K562 (cell line): ENCODE measurements around the gene CAVIN1. TPM values are rescaled to one million over a fixed set of nuclear protein-coding genes. Genes with fewer than 3 reads are reported as not detected.

Experiments
- ATAC-seq: fragments of 200-7000 bp; cut with Tn5 transposase; 3 replicates; pipeline ENCODE4 v1.9.1; 2020; ENCODE audit warnings: moderate library complexity
- BruUV-seq: library from RNA; stranded (reverse); fragments of 400-500 nt; replicated peaks from 2 replicates; lab custom pipeline; 2021; lab: Mats Ljungman, UMichigan
- CTCF ChIA-PET: fragments of 300-600 bp; formaldehyde crosslinking; extraction: SDS; loops from one replicate; lab custom pipeline; 2021; ENCODE audit warnings: low intra/inter-chr PET ratio; lab: Yijun Ruan, JAX
- POLR2A ChIA-PET: fragments of 300-600, 350-650 bp; sonication (Branson Sonifier 250); formaldehyde crosslinking; extraction: SDS; loops from one replicate; lab custom pipeline; 2021; ENCODE audit warnings: antibody characterized with exemption, inconsistent platforms; lab: Yijun Ruan, JAX
- DNase-seq, 4 experiments: peaks; one replicate each; pipeline versions ENCODE4 v3.0.0 to v3.0.0-alpha.2; 2011 to 2018; ENCODE audit warnings: low spot score in 3 of 4, mixed read lengths in 3 of 4; ENCODE audit errors: extremely low read depth in 1 of 4
- FAIRE-seq: peaks from 2 replicates; lab custom pipeline; 2011; peaks lifted over from hg19 to GRCh38; lab: Jason Lieb, UNC
- H2AFZ ChIP-seq: 2 replicates; pipeline ENCODE4 v1.6.0; 2011; ENCODE audit warnings: low read depth, low read length, control low read depth, inconsistent platforms
- H3K27ac ChIP-seq: fragments of 200-600 bp; 3 replicates; pipeline ENCODE4 v1.8.0; 2011; ENCODE audit warnings: low read depth, mild to moderate bottlenecking, control low read depth, inconsistent platforms, low read length, moderate library complexity, mixed read lengths; ENCODE audit errors: extremely low read depth
- H3K27me3 ChIP-seq, 2 experiments: fragments of 300-600 bp in 1 of 2; 2 replicates in 1 of 2; 3 replicates in 1 of 2; pipeline versions ENCODE4 v1.6.0 to v1.8.0; 2011; ENCODE audit warnings: inconsistent platforms in 2 of 2, low read length in 2 of 2, mild to moderate bottlenecking in 1 of 2, mixed read lengths in 1 of 2, moderate library complexity in 1 of 2; ENCODE audit not compliant: control insufficient read depth in 2 of 2, insufficient read depth in 2 of 2
- H3K36me3 ChIP-seq: fragments of 300-600 bp; 3 replicates; pipeline ENCODE4 v1.8.0; 2011; ENCODE audit warnings: mild to moderate bottlenecking, low read length, inconsistent platforms; ENCODE audit not compliant: control insufficient read depth, insufficient read depth
- H3K4me1 ChIP-seq, 2 experiments: fragments of 200-600 bp in 1 of 2; replicated peaks in 1 of 2; 2 replicates in 1 of 2; 3 replicates in 1 of 2; pipeline versions ENCODE4 v1.5.1 to v1.8.0; 2011; ENCODE audit warnings: inconsistent platforms in 2 of 2, low read length in 2 of 2, mild to moderate bottlenecking in 1 of 2, mixed read lengths in 1 of 2, moderate library complexity in 1 of 2; ENCODE audit not compliant: control insufficient read depth in 2 of 2, insufficient read depth in 2 of 2
- H3K4me2 ChIP-seq: 2 replicates; pipeline ENCODE4 v1.6.1; 2011; ENCODE audit warnings: low read length, control low read depth, inconsistent platforms, mixed read lengths; ENCODE audit not compliant: insufficient read depth
- H3K4me3 ChIP-seq: fragments of 200-600 bp; sonication (generic), shearing (Covaris generic); 2 replicates; pipeline ENCODE4 v1.5.1; 2016; ENCODE audit warnings: control low read depth, inconsistent platforms
- H3K79me2 ChIP-seq: fragments of 200-600 bp; 3 replicates; pipeline ENCODE4 v1.8.0; 2011; ENCODE audit warnings: low read length, inconsistent platforms; ENCODE audit not compliant: control insufficient read depth, insufficient read depth
- H3K9ac ChIP-seq, 2 experiments: 2 replicates each; pipeline versions ENCODE4 v1.6.0 to v1.6.1; 2011; ENCODE audit warnings: low read depth in 2 of 2, low read length in 2 of 2, control low read depth in 1 of 2, inconsistent platforms in 1 of 2, mild to moderate bottlenecking in 1 of 2, mixed read lengths in 1 of 2; ENCODE audit not compliant: insufficient read depth in 1 of 2
- H3K9me1 ChIP-seq: one replicate; pipeline ENCODE4 v1.6.0; 2011; ENCODE audit warnings: inconsistent platforms, mild to moderate bottlenecking, low read length, moderate library complexity; ENCODE audit not compliant: control insufficient read depth, insufficient read depth
- H3K9me3 ChIP-seq: replicated peaks from 2 replicates; pipeline ENCODE4 v1.5.1; 2011; ENCODE audit warnings: low read depth, low read length, inconsistent platforms; ENCODE audit not compliant: control insufficient read depth, insufficient read depth
- H4K20me1 ChIP-seq: replicated peaks from 2 replicates; pipeline ENCODE4 v1.6.1; 2011; ENCODE audit warnings: low read length, inconsistent platforms, mixed read lengths; ENCODE audit not compliant: control insufficient read depth, insufficient read depth
- CBFB ChIP-seq: sonication (generic); formaldehyde crosslinking; IDR thresholded peaks from 2 replicates; pipeline ENCODE4 v1.4.0; 2020; ENCODE audit warnings: mild to moderate bottlenecking, missing genetic modification reagents
- CEBPB ChIP-seq: fragments of 450-650 bp; IDR thresholded peaks from 2 replicates; pipeline ENCODE4 v1.6.1; 2016; ENCODE audit warnings: missing genetic modification characterization, missing compliant biosample characterization
- EHMT2 ChIP-seq: fragments of 450-650 bp; IDR thresholded peaks from 2 replicates; pipeline ENCODE4 v1.6.1; 2018; ENCODE audit warnings: antibody characterized with exemption
- FOXK2 ChIP-seq, 2 experiments: fragments of 450-650 bp; IDR thresholded peaks in 1 of 2; conservative IDR thresholded peaks in 1 of 2; 2 replicates each; pipeline ENCODE4 v1.6.1; 2016; ENCODE audit warnings: low read depth in 2 of 2, mild to moderate bottlenecking in 1 of 2
- MAFK ChIP-seq: IDR thresholded peaks from 2 replicates; pipeline ENCODE4 v1.6.1; 2011; ENCODE audit warnings: low read length, improper control_type of control experiment
- NBN ChIP-seq: fragments of 450-650 bp; IDR thresholded peaks from 2 replicates; pipeline ENCODE4 v1.6.1; 2016; ENCODE audit warnings: low read depth, mild to moderate bottlenecking
- RBM22 ChIP-seq: fragments of 200-400 bp; formaldehyde crosslinking; IDR thresholded peaks from 2 replicates; pipeline ENCODE4 v1.6.1; 2018; ENCODE audit warnings: low read length, low read depth; ENCODE audit not compliant: poor library complexity, severe bottlenecking
- SMAD3 ChIP-seq: fragments of 450-650 bp; formaldehyde crosslinking; conservative IDR thresholded peaks from 2 replicates; pipeline ENCODE4 v1.4.0; 2020; ENCODE audit warnings: mild to moderate bottlenecking
- SRSF9 ChIP-seq: fragments of 200-400 bp; formaldehyde crosslinking; IDR thresholded peaks from 2 replicates; pipeline ENCODE4 v1.6.1; 2017; ENCODE audit warnings: low read depth, low read length, borderline replicate concordance
- TCF7L2 ChIP-seq: fragments of 150-350 bp; IDR thresholded peaks from 2 replicates; pipeline ENCODE4 v1.6.1; 2016; ENCODE audit warnings: low read depth, mild to moderate bottlenecking, low read length, moderate library complexity
- ZNF444 ChIP-seq: fragments of 250-450 bp; sonication (Bioruptor Pico); IDR thresholded peaks from 2 replicates; pipeline ENCODE4 v1.4.0; 2020; ENCODE audit warnings: mild to moderate bottlenecking, moderate library complexity
- ZNF518B ChIP-seq: fragments of 250-450 bp; sonication (Bioruptor Pico); IDR thresholded peaks from 2 replicates; pipeline ENCODE4 v1.5.0; 2021; ENCODE audit warnings: mild to moderate bottlenecking, moderate library complexity
- WGBS: fragments of 100-300 bp; shearing (Covaris generic); methylation state at CpG from one replicate; pipeline ENCODE4 v1.1.6; 2016; ENCODE audit warnings: low coverage, mixed read lengths; ENCODE audit not compliant: insufficient coverage; ENCODE audit errors: missing lambda C conversion rate; 5-methylcytosine and 5-hydroxymethylcytosine counted together
- in situ Hi-C: fragments of 300-500 bp; cut with MboI; formaldehyde crosslinking; loops from 4 replicates; pipeline ENCODE4 v1.15.0; 2018; ENCODE audit warnings: inconsistent platforms, mixed read lengths
- intact Hi-C: fragments of 100-400 bp; cut with micrococcal nuclease; formaldehyde crosslinking; loops from 2 replicates; pipeline ENCODE4 v1.14.2; 2022
- polyA plus RNA-seq, 8 experiments: library from polyadenylated mRNA; depleted of rRNA in 4 of 8; stranded (reverse) in 5 of 8; unstranded in 3 of 8; fragments of >200 nt; fragmentation: Nextera tagmentation in 2 of 8; fragmentation: Illumina TruSeq in 1 of 8; extraction: Ambion mirVana in 2 of 8; extraction: Trizol in 1 of 8; gene quantifications; 2 replicates each; pipeline versions ENCODE4 v1.2.1 to v1.2.3, GENCODE V29; 2011 to 2014; ENCODE audit warnings: inconsistent platforms in 1 of 8, missing spikeins in 1 of 8
- total RNA-seq, 7 experiments: library from RNA; depleted of rRNA in 6 of 7; stranded (reverse); fragments of >200 nt in 6 of 7; fragmentation: Illumina TruSeq in 2 of 7; extraction: Trizol in 2 of 7; gene quantifications; 2 replicates each; pipeline versions ENCODE4 v1.2.1 to v1.2.3, GENCODE V29; 2011 to 2021; ENCODE audit warnings: low replicate concordance in 1 of 7
- TF ChIP-seq, protein P1 (sequence below), 2 experiments: fragments of 450-650 bp; conservative IDR thresholded peaks; 2 replicates each; pipeline ENCODE4 v1.6.1; 2017; ENCODE audit warnings: mild to moderate bottlenecking in 2 of 2, moderate library complexity in 2 of 2
- TF ChIP-seq, protein P2 (sequence below), 2 experiments: fragments of 250-450 bp in 1 of 2; fragments of 450-650 bp in 1 of 2; sonication (Bioruptor Pico) in 1 of 2; IDR thresholded peaks; 2 replicates each; pipeline versions ENCODE4 v1.6.1 to v1.8.0; 2016 to 2021; ENCODE audit warnings: mild to moderate bottlenecking in 2 of 2, moderate library complexity in 2 of 2, missing compliant biosample characterization in 1 of 2, missing genetic modification characterization in 1 of 2

Gene CAVIN1
- total and polyA plus RNA-seq, 9 of the 15 experiments (the other 6 are each of a cell fraction or from before 2014, with no cell fraction given): 6.8 to 162 (median 74.5) TPM

- TF ChIP-seq, protein P1, sequence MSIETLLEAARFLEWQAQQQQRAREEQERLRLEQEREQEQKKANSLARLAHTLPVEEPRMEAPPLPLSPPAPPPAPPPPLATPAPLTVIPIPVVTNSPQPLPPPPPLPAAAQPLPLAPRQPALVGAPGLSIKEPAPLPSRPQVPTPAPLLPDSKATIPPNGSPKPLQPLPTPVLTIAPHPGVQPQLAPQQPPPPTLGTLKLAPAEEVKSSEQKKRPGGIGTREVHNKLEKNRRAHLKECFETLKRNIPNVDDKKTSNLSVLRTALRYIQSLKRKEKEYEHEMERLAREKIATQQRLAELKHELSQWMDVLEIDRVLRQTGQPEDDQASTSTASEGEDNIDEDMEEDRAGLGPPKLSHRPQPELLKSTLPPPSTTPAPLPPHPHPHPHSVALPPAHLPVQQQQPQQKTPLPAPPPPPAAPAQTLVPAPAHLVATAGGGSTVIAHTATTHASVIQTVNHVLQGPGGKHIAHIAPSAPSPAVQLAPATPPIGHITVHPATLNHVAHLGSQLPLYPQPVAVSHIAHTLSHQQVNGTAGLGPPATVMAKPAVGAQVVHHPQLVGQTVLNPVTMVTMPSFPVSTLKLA (conservative IDR thresholded peaks at IDR 0.05): peak; percentile 54 to 64; a peak in 3 of 4 replicates
- no peak for TF ChIP-seq TCF7L2
- TF ChIP-seq MAFK: peak; percentile 65; the same call in 1 of the 2 replicates
- peak; percentile 23 to 46; a peak in 1 of 4 replicates for TF ChIP-seq FOXK2 (conservative IDR thresholded peaks at IDR 0.05 in 1 of 2, IDR thresholded peaks at IDR 0.05 in 1 of 2; ENCODE audit: low read depth in 2 of 2)
- TF ChIP-seq, protein P2, sequence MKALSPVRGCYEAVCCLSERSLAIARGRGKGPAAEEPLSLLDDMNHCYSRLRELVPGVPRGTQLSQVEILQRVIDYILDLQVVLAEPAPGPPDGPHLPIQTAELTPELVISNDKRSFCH (CRISPR knock-in tag; IDR thresholded peaks at IDR 0.05): no peak
- TF ChIP-seq, protein P2 (tag; IDR thresholded peaks at IDR 0.05): no peak
- TF ChIP-seq, all 486 proteins: peak for 17
Observed at GRCh38 chr17:42386777-42387657, 36.0 kb downstream of the CAVIN1 start (continued).

DNA sequence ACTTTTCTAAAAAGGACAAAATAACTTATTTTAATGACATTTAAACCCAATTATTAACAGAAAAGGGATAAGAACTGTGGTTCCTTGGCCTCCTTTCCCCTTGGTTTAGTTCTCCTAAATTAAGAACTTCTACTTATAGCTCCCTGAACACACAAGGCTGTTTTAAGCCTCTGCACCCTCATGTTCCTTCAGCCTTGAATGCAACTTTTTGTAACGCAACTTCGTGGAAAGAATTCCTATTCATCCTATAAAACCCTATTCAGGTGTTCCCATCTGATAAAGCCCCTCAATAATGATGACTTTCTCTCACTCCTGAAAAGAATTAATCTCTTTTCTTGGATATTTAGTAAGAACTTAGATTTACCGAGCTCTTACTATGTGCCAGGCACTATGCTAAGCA, 41.2 kb downstream of the CAVIN1 start:
- no TSS peak for BruUV-seq
- POLR2A ChIA-PET: interaction anchor here (0.9 kb wide), 1 partner anchor 13 kb away, joined by 3 read pairs; no protein-coding TSS in a partner anchor
- Histone ChIP-seq H3K4me3 (no peak overlapping the region), H3K4me2 (no peak overlapping the region), H3K79me2 (peaks cover 82% of the 10 kb centered on the region), H3K9me3 (no peaks in the 10 kb centered on the region), H3K27me3 (no peaks in the 10 kb centered on the region), H3K36me3 (peaks cover 24% of the 10 kb centered on the region; the same call in 2 of the 3 replicates), H3K4me1 (peaks cover 0 to 17% of the 10 kb centered on the region in 2 experiments; a peak in 4 of 5 replicates), H4K20me1 (peaks cover 1% of the 10 kb centered on the region; the same call in 1 of the 2 replicates), H3K27ac (no peak overlapping the region), H3K9me1 (no peaks in the 10 kb centered on the region), H3K9ac (no peak overlapping the region), H2AFZ (no peak overlapping the region)
- intact Hi-C loops: no loop called here
- ATAC-seq: no peak
- in situ Hi-C loops: no loop called here
- FAIRE-seq: no peak
- WGBS: 67% methylated on average over 3 of the region's 3 CpGs
- CTCF ChIA-PET: no interaction called here
- DNase-seq: no peak
- no peak for TF ChIP-seq NBN
- no peak for TF ChIP-seq SRSF9
- TF ChIP-seq CBFB: no peak
- TF ChIP-seq ZNF444 (CRISPR knock-in tag): no peak
- TF ChIP-seq RBM22: no peak
- TF ChIP-seq CEBPB: no peak
- no peak for TF ChIP-seq SMAD3 (CRISPR knock-in tag)
- TF ChIP-seq EHMT2: no peak
- TF ChIP-seq ZNF518B: no peak
